ENCODE results near the gene PRPH2.
"Not testable (repeated sequence)": the region's sequence is repeated elsewhere in the genome, so short reads cannot be mapped to it uniquely, and the experiment has no call there.

The PRPH2 gene

GRCh38 chr6:42697268-42697655, 25.1 kb downstream of the PRPH2 start:
- no peak for DNase-seq

GRCh38 chr6:42696526-42697267, 25.7 kb downstream of the PRPH2 start:
- no peak for DNase-seq

DNA sequence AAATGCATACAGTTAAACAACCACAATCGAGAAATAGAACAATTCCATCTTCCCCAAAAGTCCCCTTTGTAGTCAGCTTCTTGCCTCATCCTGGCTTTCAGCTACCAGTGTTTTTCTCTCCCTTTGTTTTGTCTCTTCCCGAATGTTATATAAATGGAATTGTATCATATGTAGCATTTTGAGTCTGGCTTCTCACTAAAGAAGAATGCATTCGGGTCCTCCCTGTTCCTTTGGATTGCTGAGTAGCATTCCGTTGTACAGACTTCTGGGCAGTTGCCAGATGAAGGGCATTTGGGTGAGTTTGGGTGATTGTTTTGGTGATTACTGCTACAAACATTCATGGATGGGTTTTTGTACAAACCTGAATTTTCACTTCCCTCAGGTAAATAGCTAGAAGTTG, 27.8 kb downstream of the PRPH2 start:
- DNase-seq, result no peak

- DNase-seq, result peak in 1 of 5 experiments; percentile 63
Measured at GRCh38 chr6:42693725-42694323, 28.6 kb downstream of the PRPH2 start.

- DNase-seq, result no peak
Measured at GRCh38 chr6:42692137-42692911, 30.1 kb downstream of the PRPH2 start.

- DNase-seq, result no peak
Measured at GRCh38 chr6:42690872-42691271, 31.5 kb downstream of the PRPH2 start.

GRCh38 chr6:42690151-42690702, 32.2 kb downstream of the PRPH2 start:
- DNase-seq, result no peak

DNA sequence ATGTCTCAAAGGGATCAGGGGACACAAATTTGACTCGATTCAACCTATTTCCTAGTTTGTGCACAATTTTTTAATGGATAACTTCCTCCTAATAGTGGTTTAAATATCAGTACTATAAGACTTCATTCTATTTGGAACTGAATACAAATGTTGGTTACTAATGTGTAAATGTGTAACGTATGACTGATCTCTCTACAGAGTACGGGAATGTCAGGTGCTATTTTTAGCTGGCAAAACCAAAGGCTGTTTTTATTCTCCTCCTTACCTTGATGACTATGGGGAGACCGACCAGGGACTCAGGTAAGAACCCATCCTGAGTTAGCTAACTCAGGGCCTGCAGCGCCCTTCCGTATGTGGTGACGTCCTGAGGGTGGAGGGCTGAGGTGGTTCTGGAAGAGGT, 33.0 kb downstream of the PRPH2 start:
- DNase-seq, result no peak

- DNase-seq, result no peak
Measured at GRCh38 chr6:42688281-42688680, 34.1 kb downstream of the PRPH2 start.

GRCh38 chr6:42679358-42679757, 43.0 kb downstream of the PRPH2 start:
- DNase-seq, result no peak

DNA sequence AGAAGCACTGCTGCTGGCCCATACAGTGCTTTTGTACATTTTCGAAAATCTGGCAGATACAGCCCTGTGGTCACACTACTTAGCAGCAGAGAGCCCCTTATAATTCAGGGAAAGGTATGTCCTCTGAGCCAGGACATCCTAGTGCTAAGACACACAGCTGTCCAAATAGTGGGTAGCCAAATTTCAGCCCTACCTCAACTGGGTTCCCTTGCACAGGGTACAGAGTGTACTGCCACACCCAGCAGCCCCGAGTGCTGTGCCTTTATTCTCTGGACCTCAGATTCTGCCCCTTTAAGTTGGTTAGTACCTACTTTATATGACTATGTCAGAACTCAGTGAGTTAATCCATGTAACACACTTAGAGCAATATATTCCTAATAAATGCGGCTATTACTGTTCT, 47.6 kb downstream of the PRPH2 start:
- no peak for DNase-seq

- not testable (repeated sequence) for DNase-seq
Measured at GRCh38 chr6:42674368-42674767, 48.0 kb downstream of the PRPH2 start.

GRCh38 chr6:42664718-42665117, 57.7 kb downstream of the PRPH2 start:
- DNase-seq, result no peak

- peak; percentile 62 to 77 (median 75) for DNase-seq
Measured at GRCh38 chr6:42661540-42662153, 60.8 kb downstream of the PRPH2 start.

GRCh38 chr6:42659806-42660205, 62.6 kb downstream of the PRPH2 start:
- no peak for DNase-seq

DNA sequence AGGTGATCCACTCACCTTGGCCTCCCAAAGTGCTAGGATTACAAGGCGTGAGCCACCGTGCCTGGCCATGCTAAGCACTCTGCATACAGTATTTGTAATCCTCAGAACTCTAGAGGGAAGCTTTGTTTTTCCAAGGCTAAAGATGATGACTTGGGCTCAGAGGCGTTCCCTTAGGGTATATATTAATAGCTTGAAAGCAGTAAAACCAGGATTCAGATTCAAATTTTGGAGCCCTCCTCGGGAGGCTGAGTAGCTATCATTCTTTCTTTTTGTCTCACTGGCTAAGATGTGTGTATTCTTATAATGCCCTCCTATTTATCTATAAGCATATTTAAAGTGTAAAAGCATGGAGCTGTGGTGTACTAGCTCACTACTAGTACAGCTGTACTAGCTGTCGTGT, 68.5 kb downstream of the PRPH2 start:
- no peak for DNase-seq

GRCh38 chr6:42652024-42652746, 70.2 kb downstream of the PRPH2 start:
- DNase-seq, result no peak

Data from T-helper 2 cell (primary cell).